ENCODE results near the gene PPP2R3A. TPM values are rescaled to one million over a fixed set of nuclear protein-coding genes. Genes with fewer than 3 reads are reported as not detected.
A peak's percentile ranks its signal among the peaks of the same experiment; 100 is the strongest.

The PPP2R3A gene
- total and polyA plus RNA-seq, 2 of the 4 experiments (the other 2 are of a cell fraction) = 11.3 to 37.3 TPM

DNA sequence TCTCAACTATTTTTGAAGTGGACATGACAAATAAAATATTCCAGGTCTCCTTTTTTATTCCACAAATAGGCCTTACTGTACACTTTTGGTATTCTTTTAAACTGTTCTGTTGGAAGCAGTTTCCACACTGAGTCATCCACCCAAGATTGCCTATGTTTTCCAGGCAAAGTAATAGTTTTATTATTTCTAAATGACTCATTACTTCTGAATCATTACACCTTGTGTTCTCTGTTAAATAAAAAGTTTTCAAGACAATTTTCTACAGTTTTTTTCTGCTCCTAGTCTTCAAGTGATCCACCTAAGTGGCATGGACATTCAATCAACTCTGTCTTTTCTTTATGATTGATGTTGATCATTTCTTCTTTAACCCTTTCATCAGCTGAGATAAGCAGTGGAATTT, 26.5 kb downstream of the PPP2R3A start:
- peaks cover 10% of the 10 kb centered on the region for H3K4me1 ChIP-seq (ENCODE audit: control insufficient read depth, insufficient read depth, low read length)
- no peaks in the 10 kb centered on the region for H3K9me3 ChIP-seq (ENCODE audit: control insufficient read depth, insufficient read depth, low read length)
- peak overlapping the region; percentile 29; the same call in 1 of the 2 replicates for H2BK120ac ChIP-seq (ENCODE audit: low read depth, low read length)
- H3K27ac ChIP-seq (ENCODE audit: insufficient read depth, low read length) = no peak overlapping the region
- dilution Hi-C loops (cut with HindIII; ENCODE audit: low sequenced_read_pairs, unreplicated experiment) = no loop called here
- H2BK20ac ChIP-seq (ENCODE audit: low read depth, low read length) = no peak overlapping the region
- H3K4me2 ChIP-seq (ENCODE audit: low read depth, low read length) = peak overlapping the region; percentile 52; the same call in 1 of the 2 replicates
- H3K9ac ChIP-seq (ENCODE audit: low read depth, low read length) = no peak overlapping the region
- no peak overlapping the region for H4K8ac ChIP-seq (ENCODE audit: low read depth in 2 of 2, low read length in 2 of 2)
- peak; percentile 82 for ATAC-seq (ENCODE audit: low read depth)
- no peak overlapping the region for H2AK5ac ChIP-seq (ENCODE audit: low read depth, low read length)
- H3K14ac ChIP-seq (replicated peaks; ENCODE audit: low read depth, low read length) = no peak overlapping the region
- H4K91ac ChIP-seq (ENCODE audit: insufficient read depth, low read depth, low read length) = no peak overlapping the region
- POLR2A ChIA-PET (ENCODE audit: unreplicated experiment) = no interaction called here
- peak; percentile 92 for DNase-seq
- H3K4me3 ChIP-seq (ENCODE audit: insufficient read depth, low read depth, low read length) = no peak overlapping the region
- no TSS peak for BruUV-seq (replicated peaks)
- intact Hi-C loops (cut with micrococcal nuclease) = loop anchor here (1.0 kb wide), 1 partner anchor 25 kb away; no protein-coding TSS in a partner anchor
- no peak overlapping the region for H3K56ac ChIP-seq (ENCODE audit: extremely low read depth, insufficient read depth, low read length)
- H4K5ac ChIP-seq (ENCODE audit: low read depth, low read length) = no peak overlapping the region
- H3K23ac ChIP-seq (ENCODE audit: low read depth, low read length) = no peak overlapping the region
- no peak overlapping the region for H2AK9ac ChIP-seq (replicated peaks; ENCODE audit: low read depth, low read length, poor library complexity)
- no peak for TF ChIP-seq SMC3 (IDR thresholded peaks at IDR 0.05; ENCODE audit: low read depth, low read length)
- TF ChIP-seq RCOR1 (IDR thresholded peaks at IDR 0.05; ENCODE audit: insufficient replicate concordance, low read length) = no peak
- TF ChIP-seq MAFK (IDR thresholded peaks at IDR 0.05; ENCODE audit: low read depth, low read length) = 0 out of 2 replicates have a peak, but pooled peaks have one; percentile 15
- no peak for TF ChIP-seq POLR2A (IDR thresholded peaks at IDR 0.05; ENCODE audit: low read depth, low read length)
- TF ChIP-seq, protein P1, sequence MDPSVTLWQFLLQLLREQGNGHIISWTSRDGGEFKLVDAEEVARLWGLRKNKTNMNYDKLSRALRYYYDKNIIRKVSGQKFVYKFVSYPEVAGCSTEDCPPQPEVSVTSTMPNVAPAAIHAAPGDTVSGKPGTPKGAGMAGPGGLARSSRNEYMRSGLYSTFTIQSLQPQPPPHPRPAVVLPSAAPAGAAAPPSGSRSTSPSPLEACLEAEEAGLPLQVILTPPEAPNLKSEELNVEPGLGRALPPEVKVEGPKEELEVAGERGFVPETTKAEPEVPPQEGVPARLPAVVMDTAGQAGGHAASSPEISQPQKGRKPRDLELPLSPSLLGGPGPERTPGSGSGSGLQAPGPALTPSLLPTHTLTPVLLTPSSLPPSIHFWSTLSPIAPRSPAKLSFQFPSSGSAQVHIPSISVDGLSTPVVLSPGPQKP (IDR thresholded peaks at IDR 0.05; ENCODE audit: borderline replicate concordance, low read depth, low read length) = no peak
- TF ChIP-seq NFE2L2 (IDR thresholded peaks at IDR 0.05; ENCODE audit: low read depth, low read length) = no peak
- peak; percentile 92 for TF ChIP-seq FOS (IDR thresholded peaks at IDR 0.05; ENCODE audit: low read depth, low read length)
- no peak for TF ChIP-seq RFX5 (IDR thresholded peaks at IDR 0.05; ENCODE audit: low read depth, low read length)
- TF ChIP-seq MAZ (IDR thresholded peaks at IDR 0.05; ENCODE audit: borderline replicate concordance, low read depth, low read length) = no peak
- no peak for TF ChIP-seq CHD1 (IDR thresholded peaks at IDR 0.05; ENCODE audit: low read depth, low read length)
- TF ChIP-seq CEBPB (IDR thresholded peaks at IDR 0.05; ENCODE audit: low read depth, low read length) = peak; percentile 58
- TF ChIP-seq CTCF (conservative IDR thresholded peaks at IDR 0.05; ENCODE audit: low read depth, low read length) = no peak
- TF ChIP-seq, protein P2, sequence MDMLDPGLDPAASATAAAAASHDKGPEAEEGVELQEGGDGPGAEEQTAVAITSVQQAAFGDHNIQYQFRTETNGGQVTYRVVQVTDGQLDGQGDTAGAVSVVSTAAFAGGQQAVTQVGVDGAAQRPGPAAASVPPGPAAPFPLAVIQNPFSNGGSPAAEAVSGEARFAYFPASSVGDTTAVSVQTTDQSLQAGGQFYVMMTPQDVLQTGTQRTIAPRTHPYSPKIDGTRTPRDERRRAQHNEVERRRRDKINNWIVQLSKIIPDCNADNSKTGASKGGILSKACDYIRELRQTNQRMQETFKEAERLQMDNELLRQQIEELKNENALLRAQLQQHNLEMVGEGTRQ (IDR thresholded peaks at IDR 0.05; ENCODE audit: low read depth, low read length) = no peak
- TF ChIP-seq BHLHE40 (IDR thresholded peaks at IDR 0.05; ENCODE audit: low read depth, low read length) = peak; percentile 25; the same call in 1 of the 2 replicates
- TF ChIP-seq RAD21 (IDR thresholded peaks at IDR 0.05; ENCODE audit: low read length) = no peak
- no peak for TF ChIP-seq MXI1 (IDR thresholded peaks at IDR 0.05; ENCODE audit: borderline replicate concordance, low read depth, low read length)
- H3K4ac ChIP-seq (ENCODE audit: low read depth, low read length) = no peak overlapping the region
- peaks cover 29 to 69% of the 10 kb centered on the region in 2 experiments for H3K79me1 ChIP-seq (ENCODE audit: low read depth in 1 of 2, low read length in 2 of 2)
- peak overlapping the region; percentile 46 for H2BK5ac ChIP-seq (ENCODE audit: low read depth, low read length, poor library complexity, severe bottlenecking)
- H4K20me1 ChIP-seq (ENCODE audit: insufficient read depth, low read length) = peaks cover 4% of the 10 kb centered on the region; the same call in 1 of the 2 replicates
- H3K36me3 ChIP-seq (ENCODE audit: control insufficient read depth, insufficient read depth, low read length) = no peaks in the 10 kb centered on the region; the same call in 1 of the 2 replicates
- no peak overlapping the region; the same call in 1 of the 2 replicates for H3K18ac ChIP-seq (ENCODE audit: low read depth, low read length)
- H3K27me3 ChIP-seq (ENCODE audit: control insufficient read depth, insufficient read depth, low read length) = no peaks in the 10 kb centered on the region
- in situ Hi-C loops (cut with MboI; ENCODE audit: low sequenced_read_pairs) = no loop called here
- H2AFZ ChIP-seq (replicated peaks; ENCODE audit: low read length, poor library complexity) = no peak overlapping the region
- H3K9me1 ChIP-seq (ENCODE audit: insufficient read depth, low read length) = peaks cover 9% of the 10 kb centered on the region
- CTCF ChIA-PET = no interaction called here
- H2BK15ac ChIP-seq (ENCODE audit: low read depth, low read length) = no peak overlapping the region; the same call in 2 of the 3 replicates
